Mesothelial cell of epicardium (in vitro differentiated cells): ENCODE measurements around the gene HECTD4. TPM values are rescaled to one million over a fixed set of nuclear protein-coding genes. Genes with fewer than 3 reads are reported as not detected.
"Not testable (repeated sequence)": the region's sequence is repeated elsewhere in the genome, so short reads cannot be mapped to it uniquely, and the experiment has no call there.

Source experiments
- DNase-seq, 2 experiments: peaks; one replicate each; pipeline ENCODE4 v3.0.0; 2021; ENCODE audit warnings: low spot score in 2 of 2; ENCODE audit not compliant: unreplicated experiment in 2 of 2
- H3K27ac Mint-ChIP-seq: 2 replicates; pipeline ENCODE4 v1.8.0; 2021; ENCODE audit warnings: mixed read lengths
- H3K27me3 Mint-ChIP-seq: 2 replicates; pipeline ENCODE4 v1.8.0; 2021; ENCODE audit warnings: low read depth, mixed read lengths
- H3K36me3 Mint-ChIP-seq: 2 replicates; pipeline ENCODE4 v1.8.0; 2021; ENCODE audit warnings: mixed read lengths
- H3K4me1 Mint-ChIP-seq: 2 replicates; pipeline ENCODE4 v1.8.0; 2021; ENCODE audit warnings: mixed read lengths
- H3K4me3 Mint-ChIP-seq: 2 replicates; pipeline ENCODE4 v1.8.0; 2021; ENCODE audit warnings: mild to moderate bottlenecking, moderate library complexity, mixed read lengths
- H3K9me3 Mint-ChIP-seq: 2 replicates; pipeline ENCODE4 v1.8.0; 2021; ENCODE audit warnings: mixed read lengths
- CTCF ChIP-seq: fragments of 200-600 bp; sonication (generic); IDR thresholded peaks from one replicate; pipeline ENCODE4 v1.5.0; 2021; ENCODE audit warnings: antibody characterized with exemption; ENCODE audit not compliant: unreplicated experiment
- total RNA-seq: library from RNA; stranded (reverse); gene quantifications from 3 replicates; pipeline ENCODE4 v1.2.1, GENCODE V29; 2021

The HECTD4 gene
- total RNA-seq, 1 donor from 2014 or later = 89.8 TPM

DNA sequence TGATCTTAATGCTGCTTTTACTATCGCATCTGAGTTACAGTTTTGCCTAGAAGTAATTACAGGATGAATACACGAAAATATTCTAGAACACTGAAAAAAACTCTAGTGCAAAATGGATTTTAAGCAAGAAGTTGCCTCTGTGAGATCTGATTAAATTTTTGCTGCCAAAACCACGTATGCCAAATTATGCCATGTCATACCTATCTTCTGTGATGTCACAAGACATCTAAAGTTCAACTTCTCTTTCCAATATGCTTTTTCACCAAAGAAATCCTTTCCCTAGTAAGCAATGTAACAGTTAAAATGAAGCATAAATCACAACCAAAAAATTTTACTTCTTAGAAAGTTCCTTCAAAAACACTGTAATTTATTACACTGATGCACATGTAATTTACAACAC is 39.6 kb downstream of the HECTD4 start:
- Mint-ChIP-seq H3K36me3 (peaks cover 5% of the 10 kb centered on the region), H3K27ac (no peak overlapping the region), H3K9me3 (peaks cover 6% of the 10 kb centered on the region), H3K4me1 (peaks cover 36% of the 10 kb centered on the region), H3K4me3 (no peak overlapping the region), H3K27me3 (no peaks in the 10 kb centered on the region)
- no peak for TF ChIP-seq CTCF
- no peak for DNase-seq

GRCh38 chr12:112341046-112341825 is 41.0 kb downstream of the HECTD4 start:
- Mint-ChIP-seq H3K4me3 (no peak overlapping the region), H3K4me1 (peaks cover 27% of the 10 kb centered on the region), H3K27me3 (no peaks in the 10 kb centered on the region), H3K36me3 (peaks cover 9% of the 10 kb centered on the region), H3K9me3 (peaks cover 6% of the 10 kb centered on the region), H3K27ac (peak overlapping the region; percentile 57)
- no peak for DNase-seq
- TF ChIP-seq CTCF = no peak

DNA sequence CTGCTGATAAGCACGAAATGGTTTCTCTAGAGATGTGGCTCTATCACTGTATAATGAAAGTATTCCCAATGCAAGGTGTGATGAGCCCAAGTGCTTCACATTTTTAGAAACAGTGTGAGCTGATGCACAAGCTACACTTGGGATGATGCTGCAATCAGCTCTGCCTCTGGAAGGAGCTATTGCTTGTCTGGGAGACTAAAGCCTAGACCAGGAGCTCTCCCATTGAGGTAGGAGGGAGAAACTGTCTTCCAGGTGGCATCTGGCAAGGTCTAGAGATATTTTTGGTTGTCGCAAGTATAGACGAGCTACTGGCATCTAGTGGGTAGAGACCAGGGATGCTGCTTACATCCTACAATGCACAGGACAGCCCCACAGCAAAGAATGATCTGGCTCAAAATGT is 42.0 kb downstream of the HECTD4 start:
- Mint-ChIP-seq H3K27ac (no peak overlapping the region), H3K27me3 (no peaks in the 10 kb centered on the region), H3K4me1 (peaks cover 25% of the 10 kb centered on the region), H3K9me3 (peaks cover 6% of the 10 kb centered on the region), H3K4me3 (no peak overlapping the region), H3K36me3 (peaks cover 9% of the 10 kb centered on the region)
- no peak for DNase-seq
- no peak for TF ChIP-seq CTCF

DNA sequence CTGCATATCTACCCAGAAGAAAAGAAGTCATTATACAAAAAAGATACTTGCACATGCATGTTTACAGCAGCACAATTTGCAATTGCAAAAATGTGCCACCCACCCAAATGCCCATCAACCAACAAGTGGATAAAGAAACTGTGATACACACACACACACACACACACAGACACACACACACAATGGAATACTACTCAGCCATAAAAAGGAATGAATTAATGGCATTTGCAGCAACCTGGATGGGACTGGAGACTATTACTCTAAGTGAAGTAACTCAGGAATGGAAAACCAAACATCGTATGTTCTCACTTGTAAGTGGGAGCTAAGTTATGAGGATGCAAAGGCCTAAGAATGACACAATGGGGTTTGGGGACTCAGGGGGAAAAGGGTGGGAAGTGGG is 47.2 kb downstream of the HECTD4 start:
- H3K9me3 Mint-ChIP-seq = peaks cover 10% of the 10 kb centered on the region

GRCh38 chr12:112333019-112333418 is 49.2 kb downstream of the HECTD4 start:
- H3K4me3 Mint-ChIP-seq = no peak overlapping the region
- peaks cover 19% of the 10 kb centered on the region for H3K4me1 Mint-ChIP-seq
- H3K9me3 Mint-ChIP-seq = peaks cover 8% of the 10 kb centered on the region
- H3K36me3 Mint-ChIP-seq = peaks cover 13% of the 10 kb centered on the region
- no peak for TF ChIP-seq CTCF
- H3K27me3 Mint-ChIP-seq = no peaks in the 10 kb centered on the region
- H3K27ac Mint-ChIP-seq = no peak overlapping the region
- no peak for DNase-seq

More for the DNA sequence above, 47.2 kb downstream of the HECTD4 start:
- H3K4me3 Mint-ChIP-seq, H3K27me3 Mint-ChIP-seq, H3K27ac Mint-ChIP-seq, DNase-seq: not testable (repeated sequence)
- peaks cover 15% of the 10 kb centered on the region for H3K36me3 Mint-ChIP-seq
- peaks cover 16% of the 10 kb centered on the region for H3K4me1 Mint-ChIP-seq

GRCh38 chr12:112331886-112332285 is 50.3 kb downstream of the HECTD4 start:
- Mint-ChIP-seq H3K4me3 (no peak overlapping the region), H3K9me3 (peaks cover 4% of the 10 kb centered on the region), H3K27me3 (no peaks in the 10 kb centered on the region), H3K36me3 (peaks cover 6% of the 10 kb centered on the region), H3K27ac (no peak overlapping the region), H3K4me1 (peaks cover 23% of the 10 kb centered on the region)
- no peak for DNase-seq
- no peak for TF ChIP-seq CTCF
